GM12878 (cell line): Measurements from ENCODE around the gene AANAT. TPM values are rescaled to one million over a fixed set of nuclear protein-coding genes. Genes with fewer than 3 reads are reported as not detected.

Source experiments
- ATAC-seq: fragments of 200-7000 bp; cut with Tn5 transposase; 3 replicates; pipeline ENCODE4 v1.9.1; 2020; ENCODE audit warnings: mild to moderate bottlenecking, moderate library complexity
- BruUV-seq: library from RNA; stranded (reverse); fragments of 400-500 nt; replicated peaks from 2 replicates; lab custom pipeline; 2021; lab: Mats Ljungman, UMichigan
- CTCF ChIA-PET: fragments of 300-600 bp; sonication (Branson Sonifier 250); formaldehyde crosslinking; extraction: SDS; loops from one replicate; lab custom pipeline; 2021; ENCODE audit warnings: inconsistent platforms; lab: Yijun Ruan, JAX
- POLR2A ChIA-PET: fragments of 350-600 bp; formaldehyde crosslinking; extraction: SDS; loops from one replicate; lab custom pipeline; 2021; ENCODE audit warnings: inconsistent platforms; lab: Charles Lee
- RAD21 ChIA-PET: fragments of 300-600 bp; sonication (Branson Sonifier 250); formaldehyde crosslinking; loops from one replicate; lab custom pipeline; 2023; ENCODE audit warnings: antibody characterized with exemption; ENCODE audit not compliant: unreplicated experiment; lab: Charles Lee
- SMC1A ChIA-PET: fragments of 300-600 bp; sonication (Branson Sonifier 250); formaldehyde crosslinking; loops from one replicate; lab custom pipeline; 2023; ENCODE audit not compliant: unreplicated experiment, uncharacterized antibody; lab: Charles Lee
- DNase-seq: peaks from one replicate; pipeline ENCODE4 v3.0.0-alpha.2; 2011; ENCODE audit warnings: low read depth, low spot score
- FAIRE-seq: peaks from 3 replicates; lab custom pipeline; 2011; peaks lifted over from hg19 to GRCh38; lab: Jason Lieb, UNC
- H2AFZ ChIP-seq: 2 replicates; pipeline ENCODE4 v1.6.0; 2011; ENCODE audit warnings: low read depth, low read length, control low read depth; ENCODE audit not compliant: control insufficient read depth
- H3K27ac ChIP-seq: 2 replicates; pipeline ENCODE4 v1.5.1; 2011; ENCODE audit warnings: control low read depth; ENCODE audit not compliant: control insufficient read depth, insufficient read depth
- H3K27me3 ChIP-seq, 2 experiments: replicated peaks in 1 of 2; 2 replicates each; pipeline versions ENCODE4 v1.6.0 to v1.6.1; 2011; ENCODE audit warnings: low read length in 1 of 2; ENCODE audit not compliant: control insufficient read depth in 2 of 2, insufficient read depth in 2 of 2
- H3K36me3 ChIP-seq, 2 experiments: 2 replicates each; pipeline ENCODE4 v1.5.1; 2011; ENCODE audit warnings: low read length in 1 of 2; ENCODE audit not compliant: control insufficient read depth in 2 of 2, insufficient read depth in 2 of 2
- H3K4me1 ChIP-seq: 2 replicates; pipeline ENCODE4 v1.6.1; 2011; ENCODE audit warnings: mild to moderate bottlenecking, low read length, moderate library complexity, mixed read lengths; ENCODE audit not compliant: control insufficient read depth, insufficient read depth
- H3K4me2 ChIP-seq: 2 replicates; pipeline ENCODE4 v1.6.0; 2011; ENCODE audit warnings: control low read depth; ENCODE audit not compliant: control insufficient read depth, insufficient read depth
- H3K4me3 ChIP-seq: fragments of 200-600 bp; sonication (generic); 2 replicates; pipeline ENCODE4 v1.5.1; 2016
- H3K79me2 ChIP-seq: 2 replicates; pipeline ENCODE4 v1.6.0; 2011; ENCODE audit warnings: low read length; ENCODE audit not compliant: control insufficient read depth, insufficient read depth
- H3K9ac ChIP-seq: 2 replicates; pipeline ENCODE4 v1.8.0; 2011; ENCODE audit warnings: low read length, control low read depth, mixed read lengths; ENCODE audit not compliant: control insufficient read depth, insufficient read depth
- H3K9me3 ChIP-seq: replicated peaks from 3 replicates; pipeline ENCODE4 v1.5.1; 2011; ENCODE audit warnings: mild to moderate bottlenecking, low read length; ENCODE audit not compliant: control insufficient read depth, insufficient read depth
- H4K20me1 ChIP-seq: 2 replicates; pipeline ENCODE4 v1.6.0; 2011; ENCODE audit not compliant: control insufficient read depth, insufficient read depth
- CBX3 ChIP-seq: fragments of 200-600 bp; sonication (generic); IDR thresholded peaks from 2 replicates; pipeline ENCODE4 v1.6.1; 2016; ENCODE audit warnings: low read depth, borderline replicate concordance
- NR2F1 ChIP-seq: fragments of 450-650 bp; conservative IDR thresholded peaks from 2 replicates; pipeline ENCODE4 v1.6.1; 2017; ENCODE audit warnings: mild to moderate bottlenecking
- PAX5 ChIP-seq: IDR thresholded peaks from 2 replicates; pipeline ENCODE4 v1.6.1; 2011; ENCODE audit warnings: low read depth, low read length, borderline replicate concordance
- PML ChIP-seq: IDR thresholded peaks from 2 replicates; pipeline ENCODE4 v1.6.1; 2012; ENCODE audit warnings: low read length, inconsistent platforms
- POLR2AphosphoS5 ChIP-seq: IDR thresholded peaks from 2 replicates; pipeline ENCODE4 v1.6.1; 2011; ENCODE audit warnings: mild to moderate bottlenecking, low read length, inconsistent platforms
- POU2F2 ChIP-seq: IDR thresholded peaks from 3 replicates; pipeline ENCODE4 v1.6.1; 2011; ENCODE audit warnings: low read depth, mild to moderate bottlenecking, low read length, borderline replicate concordance
- ZNF384 ChIP-seq: IDR thresholded peaks from 2 replicates; pipeline ENCODE4 v1.6.1; 2012; ENCODE audit warnings: low read depth, mild to moderate bottlenecking, low read length, improper control_type of control experiment, borderline replicate concordance
- WGBS: methylation state at CpG from one replicate; pipeline ENCODE4 v1.1.6; 2016; ENCODE audit warnings: low lambda C conversion rate; ENCODE audit not compliant: insufficient replicate concordance, insufficient coverage; ENCODE audit errors: missing lambda C conversion rate; 5-methylcytosine and 5-hydroxymethylcytosine counted together
- in situ Hi-C: fragments of 300-500 bp; cut with MboI; formaldehyde crosslinking; loops from 9 replicates; pipeline ENCODE4 v1.14.3; 2018; ENCODE audit warnings: mixed read lengths
- intact Hi-C: fragments of 100-400 bp; cut with micrococcal nuclease; formaldehyde crosslinking; loops from one replicate; pipeline ENCODE4 v1.14.2; 2022; ENCODE audit not compliant: unreplicated experiment
- polyA plus RNA-seq, 11 experiments: library from polyadenylated mRNA; depleted of rRNA in 4 of 11; unstranded in 6 of 11; stranded (reverse) in 5 of 11; fragments of >200 nt; fragmentation: Nextera tagmentation in 4 of 11; fragmentation: Illumina TruSeq in 1 of 11; extraction: Ambion mirVana in 4 of 11; extraction: Trizol in 1 of 11; gene quantifications; 1 replicate in 1 of 11; 2 replicates in 10 of 11; pipeline versions ENCODE4 v1.2.1 to v1.2.3, GENCODE V29; 2011 to 2016; ENCODE audit warnings: inconsistent platforms in 2 of 11, missing spikeins in 2 of 11, low read depth in 1 of 11
- total RNA-seq, 4 experiments: library from RNA; depleted of rRNA in 3 of 4; stranded (reverse); fragments of >200 nt in 3 of 4; fragmentation: Illumina TruSeq in 1 of 4; extraction: Trizol in 1 of 4; gene quantifications; 2 replicates each; pipeline versions ENCODE4 v1.2.1 to v1.2.3, GENCODE V29; 2013 to 2021
- TF ChIP-seq, protein P1 (sequence below), 3 experiments: IDR thresholded peaks in 2 of 3; conservative IDR thresholded peaks in 1 of 3; 2 replicates each; pipeline ENCODE4 v1.5.1; 2011; ENCODE audit warnings: low read depth in 3 of 3, low read length in 3 of 3, mild to moderate bottlenecking in 3 of 3, control low read depth in 2 of 3, moderate library complexity in 2 of 3, inconsistent platforms in 1 of 3, mixed read lengths in 1 of 3; ENCODE audit not compliant: control insufficient read depth in 2 of 3, insufficient read depth in 1 of 3; ENCODE audit errors: extremely low read depth in 1 of 3
- TF ChIP-seq, protein P2 (sequence below): IDR thresholded peaks from 2 replicates; pipeline ENCODE4 v1.6.1; 2012; ENCODE audit warnings: low read length, inconsistent platforms
- TF ChIP-seq, protein P3 (sequence below): fragments of 450-650 bp; IDR thresholded peaks from 2 replicates; pipeline ENCODE4 v1.6.1; 2018; ENCODE audit warnings: mild to moderate bottlenecking, low read depth, moderate library complexity; ENCODE audit not compliant: partially characterized antibody

The AANAT gene
- total and polyA plus RNA-seq, 10 of the 15 experiments (the other 5 are each of a cell fraction or from before 2014, with no cell fraction given): 0.23 TPM; not detected in 9

DNA sequence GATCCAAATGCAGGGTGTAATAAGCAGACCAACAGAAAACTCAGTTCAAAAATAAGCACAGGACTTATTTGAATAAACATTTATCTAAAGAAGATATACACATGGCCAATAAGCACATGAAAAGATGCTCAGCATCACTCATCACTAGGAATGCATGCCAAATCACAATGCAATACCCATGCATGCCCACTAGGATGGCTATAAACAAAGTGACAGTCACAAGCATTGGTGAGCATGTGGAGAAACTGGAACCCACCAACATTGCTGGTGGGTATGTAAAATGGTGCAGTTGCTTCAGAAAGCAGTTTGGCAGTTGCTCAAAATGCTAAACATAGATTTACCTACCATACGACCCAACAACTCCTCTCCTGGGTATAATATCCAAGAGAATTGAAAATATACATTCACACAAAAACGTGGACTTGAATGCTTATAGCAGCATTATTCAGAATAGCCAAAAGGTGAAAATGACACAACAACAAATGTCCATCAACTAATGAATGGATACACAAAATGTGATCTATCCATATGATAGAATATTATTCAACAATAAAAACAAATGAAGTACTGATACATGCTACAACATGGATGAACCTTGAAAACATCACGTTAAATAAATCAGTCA, 34.6 kb upstream of the AANAT start (continued):
- TF ChIP-seq POLR2AphosphoS5 (no peak), CBX3 (no peak), ZNF384 (no peak), POU2F2 (0 out of 3 replicates have a peak, but pooled peaks have one; percentile 33)
- TF ChIP-seq, protein P1, sequence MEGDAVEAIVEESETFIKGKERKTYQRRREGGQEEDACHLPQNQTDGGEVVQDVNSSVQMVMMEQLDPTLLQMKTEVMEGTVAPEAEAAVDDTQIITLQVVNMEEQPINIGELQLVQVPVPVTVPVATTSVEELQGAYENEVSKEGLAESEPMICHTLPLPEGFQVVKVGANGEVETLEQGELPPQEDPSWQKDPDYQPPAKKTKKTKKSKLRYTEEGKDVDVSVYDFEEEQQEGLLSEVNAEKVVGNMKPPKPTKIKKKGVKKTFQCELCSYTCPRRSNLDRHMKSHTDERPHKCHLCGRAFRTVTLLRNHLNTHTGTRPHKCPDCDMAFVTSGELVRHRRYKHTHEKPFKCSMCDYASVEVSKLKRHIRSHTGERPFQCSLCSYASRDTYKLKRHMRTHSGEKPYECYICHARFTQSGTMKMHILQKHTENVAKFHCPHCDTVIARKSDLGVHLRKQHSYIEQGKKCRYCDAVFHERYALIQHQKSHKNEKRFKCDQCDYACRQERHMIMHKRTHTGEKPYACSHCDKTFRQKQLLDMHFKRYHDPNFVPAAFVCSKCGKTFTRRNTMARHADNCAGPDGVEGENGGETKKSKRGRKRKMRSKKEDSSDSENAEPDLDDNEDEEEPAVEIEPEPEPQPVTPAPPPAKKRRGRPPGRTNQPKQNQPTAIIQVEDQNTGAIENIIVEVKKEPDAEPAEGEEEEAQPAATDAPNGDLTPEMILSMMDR (IDR thresholded peaks at IDR 0.05 in 2 of 3, conservative IDR thresholded peaks at IDR 0.05 in 1 of 3; ENCODE audit: control insufficient read depth in 2 of 3, extremely low read depth in 1 of 3, insufficient read depth in 1 of 3, low read depth in 3 of 3, low read length in 3 of 3): peak in 2 of 3 experiments; percentile 49 to 50; a peak in 3 of 6 replicates

DNA sequence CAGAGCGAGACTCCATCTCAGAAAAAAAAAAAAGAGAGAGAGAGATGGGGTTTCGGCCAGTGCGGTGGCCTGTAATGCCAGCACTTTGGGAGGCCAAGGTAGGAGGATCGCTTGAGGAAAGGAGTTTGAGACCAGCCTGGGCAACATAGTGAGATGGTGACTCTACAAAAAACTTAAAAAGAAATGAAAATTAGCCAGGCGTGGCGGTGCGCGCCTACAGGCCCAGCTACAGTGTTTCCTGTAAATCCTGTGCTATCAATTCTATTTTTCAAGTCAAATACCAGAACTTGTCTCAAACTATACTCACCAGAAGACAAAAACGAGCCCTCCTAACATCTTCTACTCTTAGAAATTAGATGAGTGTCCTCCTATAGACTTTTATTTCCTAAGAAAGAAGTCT, 33.7 kb upstream of the AANAT start:
- no peak overlapping the region for H3K27ac ChIP-seq
- CTCF ChIA-PET: interaction anchor here (1.1 kb wide), 1 partner anchor 22 kb away, joined by 3 read pairs; no protein-coding TSS in a partner anchor
- RAD21 ChIA-PET: no interaction called here

More for the DNA sequence above, 33.7 kb upstream of the AANAT start:
- Histone ChIP-seq H3K36me3 (peaks cover 0 to 3% of the 10 kb centered on the region in 2 experiments; a peak in 1 of 4 replicates), H3K4me1 (peaks cover 10% of the 10 kb centered on the region; the same call in 1 of the 2 replicates), H3K79me2 (peaks cover 39% of the 10 kb centered on the region), H3K4me2 (no peak overlapping the region; the same call in 1 of the 2 replicates), H3K4me3 (no peak overlapping the region), H3K9me3 (no peaks in the 10 kb centered on the region), H4K20me1 (no peaks in the 10 kb centered on the region), H2AFZ (no peak overlapping the region), H3K27me3 (no peaks in the 10 kb centered on the region), H3K9ac (0 out of 2 replicates have a peak overlapping the region, but pooled peaks have one; percentile 4)
- SMC1A ChIA-PET: no interaction called here
- in situ Hi-C loops (no loop called here), intact Hi-C loops (no loop called here)
- DNase-seq (no peak), FAIRE-seq (no peak), ATAC-seq (no peak)
- POLR2A ChIA-PET: no interaction called here
- WGBS: 71% methylated on average over 7 of the region's 9 CpGs
- TF ChIP-seq PAX5 (peak; percentile 69), PML (no peak), NR2F1 (no peak)
- TF ChIP-seq, protein P2, sequence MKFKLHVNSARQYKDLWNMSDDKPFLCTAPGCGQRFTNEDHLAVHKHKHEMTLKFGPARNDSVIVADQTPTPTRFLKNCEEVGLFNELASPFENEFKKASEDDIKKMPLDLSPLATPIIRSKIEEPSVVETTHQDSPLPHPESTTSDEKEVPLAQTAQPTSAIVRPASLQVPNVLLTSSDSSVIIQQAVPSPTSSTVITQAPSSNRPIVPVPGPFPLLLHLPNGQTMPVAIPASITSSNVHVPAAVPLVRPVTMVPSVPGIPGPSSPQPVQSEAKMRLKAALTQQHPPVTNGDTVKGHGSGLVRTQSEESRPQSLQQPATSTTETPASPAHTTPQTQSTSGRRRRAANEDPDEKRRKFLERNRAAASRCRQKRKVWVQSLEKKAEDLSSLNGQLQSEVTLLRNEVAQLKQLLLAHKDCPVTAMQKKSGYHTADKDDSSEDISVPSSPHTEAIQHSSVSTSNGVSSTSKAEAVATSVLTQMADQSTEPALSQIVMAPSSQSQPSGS: 0 out of 2 replicates have a peak, but pooled peaks have one; percentile 26
- TF ChIP-seq, protein P3, sequence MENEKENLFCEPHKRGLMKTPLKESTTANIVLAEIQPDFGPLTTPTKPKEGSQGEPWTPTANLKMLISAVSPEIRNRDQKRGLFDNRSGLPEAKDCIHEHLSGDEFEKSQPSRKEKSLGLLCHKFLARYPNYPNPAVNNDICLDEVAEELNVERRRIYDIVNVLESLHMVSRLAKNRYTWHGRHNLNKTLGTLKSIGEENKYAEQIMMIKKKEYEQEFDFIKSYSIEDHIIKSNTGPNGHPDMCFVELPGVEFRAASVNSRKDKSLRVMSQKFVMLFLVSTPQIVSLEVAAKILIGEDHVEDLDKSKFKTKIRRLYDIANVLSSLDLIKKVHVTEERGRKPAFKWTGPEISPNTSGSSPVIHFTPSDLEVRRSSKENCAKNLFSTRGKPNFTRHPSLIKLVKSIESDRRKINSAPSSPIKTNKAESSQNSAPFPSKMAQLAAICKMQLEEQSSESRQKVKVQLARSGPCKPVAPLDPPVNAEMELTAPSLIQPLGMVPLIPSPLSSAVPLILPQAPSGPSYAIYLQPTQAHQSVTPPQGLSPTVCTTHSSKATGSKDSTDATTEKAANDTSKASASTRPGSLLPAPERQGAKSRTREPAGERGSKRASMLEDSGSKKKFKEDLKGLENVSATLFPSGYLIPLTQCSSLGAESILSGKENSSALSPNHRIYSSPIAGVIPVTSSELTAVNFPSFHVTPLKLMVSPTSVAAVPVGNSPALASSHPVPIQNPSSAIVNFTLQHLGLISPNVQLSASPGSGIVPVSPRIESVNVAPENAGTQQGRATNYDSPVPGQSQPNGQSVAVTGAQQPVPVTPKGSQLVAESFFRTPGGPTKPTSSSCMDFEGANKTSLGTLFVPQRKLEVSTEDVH: no peak
- no TSS peak for BruUV-seq
